Measurements from ENCODE around the gene MLKL. TPM values are rescaled to one million over a fixed set of nuclear protein-coding genes. Genes with fewer than 3 reads are reported as not detected.
"Not testable (repeated sequence)": the region's sequence is repeated elsewhere in the genome, so short reads cannot be mapped to it uniquely, and the experiment has no call there.

MLKL gene
- total RNA-seq, 1 donor from 2014 or later, result 0.82 TPM

DNA sequence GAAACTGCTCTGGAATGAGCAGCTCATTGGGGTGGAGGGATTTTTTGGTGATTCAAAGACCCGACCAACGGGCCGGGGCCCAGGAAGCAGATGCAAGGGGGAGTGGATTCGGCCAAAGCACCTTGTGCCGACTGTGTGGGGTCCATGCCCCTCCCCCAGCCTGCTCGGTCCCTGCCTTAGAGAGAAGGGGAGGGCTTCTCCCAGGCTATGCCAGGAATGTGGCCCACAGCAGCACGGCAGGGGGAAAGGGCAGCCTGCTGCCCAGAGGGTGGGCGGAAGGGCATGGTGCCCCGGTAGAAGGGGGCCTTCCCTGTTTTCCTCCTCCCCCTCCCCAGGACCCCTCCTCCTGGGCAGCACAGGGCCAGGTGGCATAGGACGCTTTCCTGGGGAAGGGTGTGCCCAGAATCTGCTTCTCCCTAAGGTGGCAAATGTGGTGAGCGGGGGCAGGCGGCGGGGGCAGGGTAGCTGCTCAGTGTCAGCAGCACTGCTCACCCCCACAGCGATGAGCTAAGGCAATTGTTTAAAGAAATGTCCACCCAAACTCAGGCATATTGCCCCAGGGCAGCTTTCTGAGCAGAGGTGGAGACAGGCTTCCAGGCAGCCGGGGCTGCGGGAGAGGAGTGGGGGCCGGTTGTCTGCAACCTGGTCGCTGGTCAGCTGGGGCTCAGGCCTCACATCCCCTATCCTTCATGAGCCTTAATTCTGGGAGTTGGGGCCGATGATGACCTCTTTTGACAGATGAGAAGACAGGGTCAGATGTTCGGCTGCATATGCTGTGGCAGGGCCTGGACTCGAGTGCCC, 33.9 kb upstream of the MLKL start:
- FAIRE-seq (no peak), DNase-seq (ENCODE audit: low spot score in 2 of 2) (no peak)

DNA sequence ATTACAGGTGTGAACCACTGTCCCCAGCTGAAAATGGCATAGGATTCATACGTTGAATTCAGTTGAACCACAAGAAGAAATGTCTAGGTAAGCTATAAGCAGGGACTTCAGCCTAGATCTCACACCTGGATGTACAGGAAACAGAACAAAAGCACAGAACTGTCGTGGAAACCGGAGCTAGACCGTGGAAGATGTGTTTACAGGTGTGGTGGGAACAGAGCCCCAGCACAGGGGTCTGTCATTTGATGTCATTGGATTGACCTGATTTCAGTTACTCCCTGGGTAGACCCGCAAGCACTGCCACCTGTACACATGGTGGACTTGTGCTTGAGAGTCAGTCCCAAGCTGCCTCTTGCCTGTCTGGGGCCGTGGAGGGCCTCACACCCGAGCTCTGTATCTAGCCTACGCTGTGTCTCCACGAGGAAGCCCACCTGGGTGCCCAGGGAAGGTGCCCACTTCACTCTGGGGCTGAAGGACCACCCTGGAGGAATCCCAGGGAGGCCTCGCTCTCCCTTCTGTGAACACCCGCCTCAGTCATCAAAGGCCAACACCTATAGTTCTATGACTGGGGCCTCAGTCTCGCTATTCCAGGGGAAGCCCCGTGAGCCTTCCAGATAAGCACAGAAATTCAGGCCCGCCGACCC, 32.2 kb upstream of the MLKL start:
- no peak for FAIRE-seq

DNA sequence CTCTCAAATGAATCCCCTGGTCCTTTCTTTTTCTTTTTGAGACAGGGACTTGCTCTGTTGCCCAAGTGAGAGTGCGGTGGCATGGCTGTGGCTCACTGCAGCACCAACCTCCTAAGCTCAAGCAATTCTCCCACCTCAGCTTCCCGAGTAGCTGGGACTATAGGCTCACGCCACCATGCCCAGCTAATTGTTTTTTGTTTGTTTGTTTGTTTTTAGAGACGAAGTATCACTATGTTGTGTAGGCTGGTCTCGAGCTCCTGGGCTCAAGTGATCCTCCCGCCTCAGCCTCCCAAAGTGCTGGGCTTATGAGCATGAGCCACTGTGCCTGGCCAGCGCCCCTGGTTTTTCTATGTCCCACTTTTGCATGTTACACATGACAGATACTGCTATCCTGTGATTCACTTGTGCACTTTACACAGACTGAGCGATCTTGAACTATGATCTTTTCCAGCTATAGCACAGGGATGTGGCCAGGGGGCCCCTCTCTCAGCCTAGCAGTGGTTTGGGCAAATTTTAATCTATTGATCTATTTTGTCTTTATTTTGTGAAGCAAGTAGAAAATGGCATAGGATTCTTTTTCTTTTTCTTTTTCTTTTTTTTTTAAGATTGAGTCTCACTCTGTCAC, 31.3 kb upstream of the MLKL start:
- FAIRE-seq, result no peak
- DNase-seq (ENCODE audit: low spot score in 2 of 2), result no peak

More for the DNA sequence above, 32.2 kb upstream of the MLKL start:
- DNase-seq (ENCODE audit: low spot score in 2 of 2), result no peak

DNA sequence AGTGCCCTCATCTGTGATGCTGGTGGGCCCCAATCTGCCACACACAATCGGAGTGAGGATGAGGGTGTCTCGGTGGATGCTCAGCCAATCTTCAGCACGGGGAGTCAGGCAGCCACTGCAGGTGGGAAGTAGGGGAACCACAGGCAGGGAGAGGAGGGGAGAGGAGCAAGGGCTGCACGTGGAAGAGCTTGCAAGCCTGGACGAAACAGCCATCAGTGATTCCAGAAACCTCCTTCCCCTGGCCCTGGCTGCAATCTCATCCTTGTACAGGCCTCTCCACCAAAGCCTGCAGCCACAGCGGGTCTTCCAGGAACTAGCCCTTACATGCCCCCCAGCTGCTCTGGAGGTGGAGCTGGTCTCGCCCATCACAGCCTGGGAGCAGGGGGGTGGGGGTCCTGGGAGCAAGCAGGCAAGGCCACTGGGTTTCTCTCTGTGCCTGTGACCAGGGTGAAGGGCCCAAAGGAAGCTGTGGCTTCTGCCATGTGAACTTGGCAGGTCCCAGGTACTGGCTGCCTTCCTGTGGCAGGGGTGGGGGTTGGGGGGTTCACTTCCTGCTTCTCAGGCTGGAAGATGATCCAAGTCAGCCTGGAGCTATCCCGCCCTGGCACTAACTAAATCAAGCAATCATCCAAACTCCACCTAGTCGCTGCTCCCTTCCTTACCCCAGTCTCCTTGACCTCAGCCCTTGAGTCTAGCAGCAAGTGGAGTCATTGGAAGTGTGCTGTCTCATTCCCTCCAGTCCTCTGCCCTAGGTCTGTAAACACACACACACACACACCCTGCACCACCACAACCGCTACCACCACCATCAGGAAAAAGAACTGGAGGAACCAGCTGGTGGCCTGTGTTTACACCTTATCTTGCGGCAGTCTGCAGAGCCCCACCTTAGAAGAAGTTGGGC, 29.4 kb upstream of the MLKL start:
- DNase-seq (ENCODE audit: low spot score in 2 of 2) (no peak), FAIRE-seq (no peak)

DNA sequence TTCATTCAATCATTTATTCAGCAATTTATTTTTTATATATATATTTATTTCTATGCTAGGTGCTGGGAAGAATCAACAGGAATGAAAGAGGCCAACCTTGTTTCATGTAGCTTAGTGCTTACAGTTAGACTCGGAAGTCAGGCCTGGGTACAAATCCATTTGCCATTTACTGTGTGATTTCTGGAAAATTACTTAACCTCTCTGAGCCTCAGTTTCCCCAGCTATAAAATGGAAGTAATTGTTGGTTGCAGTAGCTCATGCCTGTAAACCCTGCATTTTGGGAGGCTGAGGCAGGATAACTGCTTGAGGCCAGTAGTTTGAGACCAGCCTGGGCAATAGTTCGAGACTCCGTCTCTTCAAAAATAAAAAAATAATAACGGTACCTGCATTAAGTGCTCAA, 27.2 kb upstream of the MLKL start:
- DNase-seq (ENCODE audit: low spot score in 2 of 2) (no peak), FAIRE-seq (no peak)

DNA sequence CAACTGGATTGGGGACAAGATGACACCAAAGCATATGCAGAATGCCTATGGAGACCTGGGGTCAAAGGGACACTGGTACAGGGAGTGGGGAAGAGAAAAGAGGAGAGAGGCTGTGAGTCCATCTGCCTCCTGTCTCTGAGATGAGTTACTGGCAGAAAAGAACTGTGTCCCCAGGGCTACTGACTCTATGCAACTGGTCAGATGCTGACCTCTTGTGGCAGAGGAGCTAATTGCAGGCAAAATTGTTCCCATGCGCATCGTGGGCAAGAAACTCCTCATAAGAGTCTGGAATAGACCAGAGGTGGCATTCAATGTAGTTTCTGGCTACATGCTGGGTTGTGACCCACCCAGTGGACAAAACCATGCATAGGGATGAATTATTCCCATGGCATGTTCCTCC, 26.1 kb upstream of the MLKL start:
- no peak for DNase-seq (ENCODE audit: low spot score in 2 of 2)

DNA sequence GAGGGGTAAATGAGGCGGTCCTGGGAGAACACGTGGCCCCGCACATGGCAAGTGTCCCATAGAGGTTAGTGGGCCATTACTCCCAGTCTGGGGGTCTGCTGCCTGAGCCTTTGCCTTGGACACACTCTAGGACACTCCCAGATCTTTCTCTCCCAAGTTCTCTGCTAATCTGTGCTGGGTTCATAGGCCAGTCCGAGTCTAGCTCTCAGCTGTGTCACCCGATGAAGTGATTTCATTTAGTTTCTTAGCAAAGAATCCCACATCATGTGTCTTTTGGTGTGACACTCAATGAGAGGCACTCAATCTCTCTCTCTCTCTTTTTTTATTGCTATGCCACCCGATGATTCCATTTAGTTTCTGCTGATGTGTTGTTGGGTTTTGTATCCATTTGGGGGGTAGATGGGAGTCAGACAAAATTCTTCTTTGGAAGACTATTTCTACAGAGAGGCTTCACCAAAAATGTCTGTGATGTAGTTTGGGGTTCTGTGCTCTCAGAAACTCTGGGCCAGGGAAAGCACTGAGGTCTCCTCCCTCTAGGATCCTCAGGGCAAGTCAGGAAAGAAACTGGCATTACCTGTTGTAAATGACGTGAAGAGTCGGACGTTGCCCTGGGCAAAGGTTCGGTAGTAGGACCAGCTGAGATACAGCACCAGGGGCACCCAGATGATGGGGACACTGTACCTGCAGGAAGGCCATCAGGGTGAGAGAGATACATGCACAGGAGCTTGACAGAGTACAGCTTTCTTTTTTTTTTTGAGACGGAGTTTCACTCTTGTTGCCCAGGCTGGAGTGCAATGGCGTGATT, 25.2 kb upstream of the MLKL start:
- no peak for DNase-seq (ENCODE audit: low spot score in 2 of 2)
- FAIRE-seq, result no peak

More for the DNA sequence above, 26.1 kb upstream of the MLKL start:
- FAIRE-seq, result no peak

DNA sequence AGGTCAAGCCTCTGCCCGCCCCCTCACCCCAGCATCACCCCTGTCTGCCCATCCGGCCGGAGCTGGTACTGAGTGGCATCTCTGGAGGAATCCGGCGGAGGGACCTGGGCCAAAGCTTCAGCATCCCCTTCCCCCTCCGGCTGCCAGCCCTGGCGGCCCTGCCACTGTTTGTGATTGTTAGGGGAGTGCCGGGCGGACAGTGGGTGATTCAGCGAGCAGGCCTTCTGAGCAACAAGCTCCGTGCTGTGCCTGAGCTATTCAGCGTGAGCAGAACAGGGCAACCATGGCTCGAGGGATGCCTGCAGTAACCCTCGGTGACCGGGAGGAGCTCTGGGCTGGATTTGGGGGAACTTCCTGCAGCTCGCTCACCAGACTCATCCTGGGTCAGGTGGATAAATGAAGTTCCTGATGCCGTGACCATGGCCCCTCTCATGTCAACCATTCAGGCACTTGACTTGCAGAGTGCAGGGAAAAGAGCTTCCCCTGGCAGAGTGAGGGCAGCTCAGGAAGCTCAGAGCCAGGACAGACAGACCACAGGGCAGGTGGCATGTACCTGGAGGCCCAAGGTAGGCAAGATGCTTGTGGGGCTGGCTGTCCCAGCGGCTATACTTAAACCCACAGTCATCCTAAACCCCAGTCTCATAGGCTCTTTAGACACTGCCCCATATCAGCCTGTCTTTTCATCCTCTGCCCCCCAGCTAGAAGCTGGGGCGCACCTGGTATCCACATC, 24.3 kb upstream of the MLKL start:
- DNase-seq (ENCODE audit: low spot score in 2 of 2) (peak; percentile 73 to 74), FAIRE-seq (no peak)

DNA sequence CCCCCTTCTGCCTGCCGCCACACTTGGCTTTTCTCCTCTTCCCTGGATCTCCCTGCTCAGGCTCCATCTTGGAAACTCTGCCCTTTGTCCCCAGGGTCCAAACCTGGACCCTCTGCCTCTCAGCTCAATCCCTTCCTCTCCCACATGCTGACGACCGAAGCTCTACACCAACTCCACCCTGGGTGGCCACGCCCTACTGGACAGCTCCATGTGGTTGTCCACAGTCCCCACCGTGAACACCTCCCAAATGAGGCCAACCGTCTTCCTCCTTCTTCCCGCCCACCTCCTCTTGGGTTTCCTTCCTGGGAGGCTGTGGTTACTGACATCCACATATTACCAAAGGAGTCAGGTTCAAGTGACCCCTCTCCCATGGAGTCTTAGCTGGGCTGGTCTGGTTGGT, 22.6 kb upstream of the MLKL start:
- DNase-seq (ENCODE audit: low spot score in 2 of 2) (no peak), FAIRE-seq (no peak)

DNA sequence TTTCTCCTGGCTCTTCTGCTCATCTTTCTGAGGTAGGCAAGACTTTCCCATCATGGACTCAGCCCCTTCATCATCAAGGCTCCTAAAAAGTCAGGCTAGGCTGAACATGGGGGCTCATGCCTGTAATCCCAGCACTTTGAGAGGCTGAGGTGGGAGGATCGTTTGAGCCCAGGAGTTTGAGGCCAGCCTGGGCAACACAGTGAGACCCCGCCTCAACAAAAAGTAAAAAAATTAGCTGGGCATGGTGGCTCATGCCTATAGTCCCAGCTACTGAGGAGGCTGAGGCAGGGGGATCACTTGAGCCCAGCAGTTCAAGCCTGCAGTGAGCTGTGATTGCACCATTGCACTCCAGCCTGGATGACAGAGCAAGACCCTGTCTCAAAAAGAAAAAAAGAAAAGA, 21.5 kb upstream of the MLKL start:
- FAIRE-seq, result not testable (repeated sequence)

DNA sequence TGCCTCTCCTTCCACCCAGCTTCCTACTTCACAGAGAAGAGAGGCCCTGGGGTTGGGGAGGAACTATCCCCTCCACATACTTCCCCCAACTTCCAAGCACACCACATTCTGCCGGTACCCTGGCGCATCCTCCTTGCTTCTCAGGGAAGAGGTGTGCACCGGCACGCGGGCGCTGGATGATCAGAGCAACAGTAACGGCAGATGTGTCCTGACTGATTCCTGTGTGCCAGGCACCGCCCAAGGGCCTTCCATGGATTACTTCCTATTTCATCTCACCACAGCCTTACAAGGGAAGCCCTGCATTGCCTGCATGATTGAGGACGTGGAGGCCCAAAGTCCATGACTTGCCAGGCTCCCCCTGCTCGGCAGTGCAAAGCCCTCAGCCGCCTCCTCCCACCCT, 21.1 kb upstream of the MLKL start:
- DNase-seq (ENCODE audit: low spot score in 2 of 2) (no peak), FAIRE-seq (no peak)

More for the DNA sequence above, 21.5 kb upstream of the MLKL start:
- DNase-seq (ENCODE audit: low spot score in 2 of 2), result not testable (repeated sequence)

DNA sequence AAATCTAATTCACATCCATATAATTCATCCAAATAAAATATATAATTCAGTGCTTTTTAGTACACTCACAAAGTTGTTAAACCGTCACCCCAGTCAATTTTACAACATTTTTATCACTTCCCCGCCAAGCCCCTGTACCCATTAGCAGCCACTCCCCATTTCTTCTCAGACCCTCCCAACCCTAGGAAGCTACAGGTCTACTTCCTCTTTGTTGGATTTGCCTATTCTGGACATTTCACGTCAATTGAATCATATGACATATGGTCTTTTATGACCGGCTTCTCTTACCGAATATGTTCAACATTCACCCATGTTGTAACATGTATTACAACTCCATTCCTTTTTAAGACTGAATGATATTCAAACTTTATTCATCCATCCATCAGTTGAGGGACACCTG, 19.9 kb upstream of the MLKL start:
- no peak for FAIRE-seq
- DNase-seq (ENCODE audit: low spot score in 2 of 2), result no peak

DNA sequence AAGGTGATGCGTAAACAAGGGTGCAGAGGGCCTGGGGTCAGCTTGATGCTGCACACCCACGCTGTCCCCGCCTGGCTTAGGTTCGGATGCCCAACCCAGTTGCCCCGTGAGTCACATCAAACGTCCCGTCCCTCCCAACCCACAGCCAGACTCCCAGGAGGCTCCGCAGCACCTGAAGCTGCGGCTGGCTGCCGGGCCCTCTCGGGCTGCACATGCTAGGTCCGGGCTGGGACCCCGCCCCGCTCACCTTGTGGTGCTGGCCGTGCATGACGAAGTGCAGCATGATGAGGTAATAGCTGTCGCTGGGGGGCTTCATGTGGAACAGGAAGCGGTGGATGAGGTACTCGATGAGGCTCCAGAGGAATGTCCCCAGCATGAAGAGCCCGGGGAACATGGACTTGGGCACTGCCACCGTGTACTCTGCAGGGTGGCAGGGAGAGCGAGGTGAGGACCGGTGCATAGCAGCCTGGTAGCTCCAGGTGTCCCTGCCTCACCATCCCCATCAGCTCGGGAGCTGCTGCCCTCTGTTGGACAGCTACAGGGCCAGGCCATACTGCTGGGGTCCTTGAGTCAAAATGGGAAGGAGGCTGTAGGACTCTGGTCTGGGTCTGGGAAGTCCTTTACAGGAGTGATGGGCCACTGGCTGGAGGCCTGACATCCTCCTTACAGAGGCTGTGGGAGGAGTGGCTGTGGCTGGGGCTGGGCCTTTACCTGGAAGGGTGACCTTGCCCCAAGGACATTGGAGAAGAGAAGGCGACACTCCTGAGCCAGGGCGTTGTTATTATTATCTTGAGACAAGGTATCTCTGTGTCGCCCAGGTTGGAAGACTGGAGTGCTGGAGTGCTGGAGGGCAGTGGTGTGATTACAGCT, 18.3 kb upstream of the MLKL start:
- DNase-seq (ENCODE audit: low spot score in 2 of 2), result no peak
- no peak for FAIRE-seq

DNA sequence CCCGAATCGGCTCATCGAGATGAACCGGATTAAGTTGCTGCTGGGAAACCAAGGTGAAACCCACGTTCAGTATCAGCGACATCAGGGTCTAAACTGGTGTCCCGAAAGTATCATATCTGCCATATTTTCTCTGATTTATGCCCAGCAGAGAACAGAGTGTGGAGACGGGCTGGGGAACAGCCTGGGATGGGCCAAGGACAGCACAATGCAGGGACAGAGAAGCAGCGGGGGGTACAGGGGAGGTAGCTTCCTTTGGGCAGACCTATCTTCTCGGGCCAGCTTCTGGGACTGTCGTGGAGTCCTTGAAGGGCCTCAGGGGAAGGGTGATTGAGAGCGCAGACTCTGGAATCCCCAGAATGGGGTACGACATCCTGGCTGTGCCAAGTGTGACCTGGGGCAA, 17.5 kb upstream of the MLKL start:
- FAIRE-seq, result no peak

DNA sequence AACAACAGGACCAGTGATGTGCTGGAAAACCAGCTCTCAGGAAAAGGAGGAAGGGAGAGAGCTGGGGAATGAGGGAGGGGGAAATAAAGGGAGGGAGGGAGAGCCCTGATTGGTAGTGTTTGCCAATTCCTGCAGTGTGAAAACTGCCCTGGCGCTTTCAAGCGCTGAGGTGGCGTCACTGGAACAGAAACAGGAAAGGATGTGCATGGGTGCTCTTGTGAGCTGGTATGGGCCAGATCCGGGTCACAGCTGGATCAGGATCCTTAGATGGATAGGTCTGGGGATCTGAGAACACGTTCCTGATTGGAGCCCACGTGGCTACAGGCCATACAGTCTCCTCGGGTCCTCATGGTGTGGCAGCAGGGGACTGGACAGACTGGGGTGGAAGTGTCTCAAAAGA, 16.7 kb upstream of the MLKL start:
- DNase-seq (ENCODE audit: low spot score in 2 of 2) (no peak), FAIRE-seq (no peak)

More for the DNA sequence above, 17.5 kb upstream of the MLKL start:
- DNase-seq (ENCODE audit: low spot score in 2 of 2), result no peak

DNA sequence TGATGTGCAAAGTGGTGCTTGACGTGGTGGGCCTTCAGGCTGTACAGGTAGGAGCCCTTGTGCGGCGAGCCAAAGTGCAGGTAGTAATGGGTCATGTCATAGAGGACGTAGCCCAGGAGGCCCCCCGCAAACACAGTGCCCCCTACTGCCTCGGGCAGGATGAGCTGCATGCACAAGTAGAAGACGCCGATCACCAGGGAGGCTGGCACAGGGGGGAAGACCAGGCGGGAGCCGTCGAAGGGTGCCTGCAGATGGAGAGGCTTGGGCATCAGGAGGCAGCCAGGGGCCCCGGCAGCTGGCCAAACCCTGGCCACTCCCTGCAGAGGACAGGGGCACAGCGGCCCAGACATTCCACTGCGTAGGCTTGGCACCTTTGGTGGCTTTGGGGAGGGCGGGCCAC, 15.7 kb upstream of the MLKL start:
- FAIRE-seq, result no peak

DNA sequence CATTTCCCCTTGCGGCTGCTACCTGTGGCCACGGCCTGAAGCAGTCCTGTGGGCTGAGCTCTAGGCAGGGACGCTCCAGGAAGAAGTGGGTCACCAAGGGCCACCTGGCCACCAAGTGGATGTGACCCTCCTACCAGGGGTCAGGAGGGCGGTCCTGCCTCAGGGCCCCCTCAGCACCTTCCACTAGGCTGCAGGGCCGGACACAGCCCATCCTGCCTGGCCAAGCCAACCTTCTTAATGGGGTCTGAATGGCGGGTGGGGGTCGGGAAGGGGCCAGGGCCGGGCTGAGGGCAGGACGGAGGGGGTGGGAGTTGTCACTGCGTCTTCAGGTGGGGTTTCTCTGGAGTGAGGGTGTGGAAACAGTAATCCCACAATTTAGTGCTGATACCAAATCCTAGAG, 13.2 kb upstream of the MLKL start:
- DNase-seq (ENCODE audit: low spot score in 2 of 2) (no peak), FAIRE-seq (no peak)

More for the DNA sequence above, 15.7 kb upstream of the MLKL start:
- no peak for DNase-seq (ENCODE audit: low spot score in 2 of 2)

DNA sequence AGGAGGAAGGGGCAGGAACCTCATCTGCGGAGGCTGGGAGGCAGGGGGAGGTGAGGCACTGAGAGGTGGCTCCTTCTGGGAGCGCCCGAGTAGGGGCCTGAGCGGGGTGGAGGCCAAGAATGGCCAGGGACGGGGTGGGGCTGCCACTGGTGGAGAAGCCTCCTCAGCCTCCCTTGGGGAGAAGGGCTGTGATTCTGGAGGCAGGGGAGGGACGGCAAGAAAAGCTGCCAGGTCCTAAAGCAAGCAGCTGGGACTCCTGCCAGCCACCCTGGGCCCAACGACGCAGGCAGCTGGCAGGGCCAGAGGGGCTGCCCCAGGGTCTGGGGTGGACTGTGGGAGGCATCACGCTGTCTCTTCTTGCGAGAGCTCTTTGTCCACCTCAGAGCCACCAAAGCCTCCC, 12.7 kb upstream of the MLKL start:
- FAIRE-seq, result no peak
- DNase-seq (ENCODE audit: low spot score in 2 of 2), result no peak
